ENCODE results near the gene BARD1.

GRCh38 chr2:214696681-214697080, 112.8 kb downstream of the BARD1 start:
- TF ChIP-seq YY1 (IDR thresholded peaks at IDR 0.05; ENCODE audit: insufficient read depth, insufficient read length): no peak
- TF ChIP-seq ZNF274 (IDR thresholded peaks at IDR 0.05; ENCODE audit: low read depth, low read length): no peak
- TF ChIP-seq SUZ12 (IDR thresholded peaks at IDR 0.05; ENCODE audit: extremely low read depth, insufficient read depth, insufficient read length): no peak

All from NT2/D1 (cell line).